Endothelial cell of umbilical vein (primary cell): Measurements from ENCODE around the gene LTBP1. TPM values are rescaled to one million over a fixed set of nuclear protein-coding genes. Genes with fewer than 3 reads are reported as not detected.

Experiments
- BruUV-seq: library from RNA; stranded (reverse); fragments of 400-500 nt; replicated peaks from 2 replicates; lab custom pipeline; 2021; lab: Mats Ljungman, UMichigan
- CTCF ChIA-PET: fragments of 300-600, 350-600 bp; sonication (Branson Sonifier 250); formaldehyde crosslinking; loops from one replicate; lab custom pipeline; 2021; ENCODE audit warnings: antibody characterized with exemption, inconsistent platforms; lab: Charles Lee
- POLR2A ChIA-PET: fragments of 300-600, 350-600 bp; sonication (Branson Sonifier 250); formaldehyde crosslinking; loops from one replicate; lab custom pipeline; 2021; ENCODE audit warnings: antibody characterized with exemption, inconsistent platforms; lab: Charles Lee
- DNase-seq: peaks from one replicate; pipeline ENCODE4 v3.0.0-alpha.2; 2011; ENCODE audit warnings: low read depth, low spot score
- FAIRE-seq: peaks from 2 replicates; lab custom pipeline; 2011; peaks lifted over from hg19 to GRCh38; lab: Jason Lieb, UNC
- H2AFZ ChIP-seq: 2 replicates; pipeline ENCODE4 v1.6.0; 2012; ENCODE audit warnings: low read depth, low read length, control low read depth, inconsistent platforms
- H3K27ac ChIP-seq: 2 replicates; pipeline ENCODE4 v1.5.1; 2011; ENCODE audit warnings: low read depth, mild to moderate bottlenecking, control low read depth, low read length, moderate library complexity; ENCODE audit not compliant: insufficient read depth
- H3K27me3 ChIP-seq, 2 experiments: 2 replicates each; pipeline versions ENCODE4 v1.6.0 to v1.6.1; 2011; ENCODE audit warnings: low read length in 2 of 2, mixed read lengths in 1 of 2; ENCODE audit not compliant: control insufficient read depth in 2 of 2, insufficient read depth in 2 of 2
- H3K36me3 ChIP-seq, 2 experiments: 2 replicates in 1 of 2; 3 replicates in 1 of 2; pipeline ENCODE4 v1.5.1; 2011; ENCODE audit warnings: low read length in 2 of 2, mild to moderate bottlenecking in 1 of 2, moderate library complexity in 1 of 2; ENCODE audit not compliant: control insufficient read depth in 2 of 2, insufficient read depth in 2 of 2; ENCODE audit errors: extremely low read depth in 1 of 2
- H3K4me1 ChIP-seq: 3 replicates; pipeline ENCODE4 v1.5.1; 2011; ENCODE audit warnings: mild to moderate bottlenecking, low read length; ENCODE audit not compliant: control insufficient read depth, insufficient read depth; ENCODE audit errors: extremely low read depth
- H3K4me2 ChIP-seq: 2 replicates; pipeline ENCODE4 v1.6.1; 2011; ENCODE audit warnings: low read length, control low read depth, mixed read lengths; ENCODE audit not compliant: insufficient read depth
- H3K4me3 ChIP-seq, 3 experiments: fragments of 200-600 bp in 1 of 3; sonication (generic), shearing (Covaris generic) in 1 of 3; replicated peaks in 1 of 3; 2 replicates each; pipeline ENCODE4 v1.5.1; 2011 to 2016; ENCODE audit warnings: control low read depth in 3 of 3, low read length in 3 of 3, mild to moderate bottlenecking in 2 of 3, inconsistent platforms in 1 of 3, low read depth in 1 of 3, moderate library complexity in 1 of 3; ENCODE audit not compliant: insufficient read depth in 1 of 3
- H3K79me2 ChIP-seq: 2 replicates; pipeline ENCODE4 v1.6.0; 2012; ENCODE audit warnings: low read length, inconsistent platforms; ENCODE audit not compliant: control insufficient read depth, insufficient read depth
- H3K9ac ChIP-seq: replicated peaks from 2 replicates; pipeline ENCODE3; 2011; ENCODE audit warnings: low read length, control low read depth; ENCODE audit not compliant: insufficient read depth; ENCODE audit errors: extremely low read depth
- H3K9me1 ChIP-seq: replicated peaks from 3 replicates; pipeline ENCODE4 v1.6.0; 2011; ENCODE audit warnings: mild to moderate bottlenecking, low read length; ENCODE audit not compliant: control insufficient read depth, insufficient read depth; ENCODE audit errors: extremely low read depth
- H3K9me3 ChIP-seq: replicated peaks from 2 replicates; pipeline ENCODE4 v1.5.1; 2012; ENCODE audit warnings: low read length, inconsistent platforms; ENCODE audit not compliant: control insufficient read depth, insufficient read depth
- H4K20me1 ChIP-seq: replicated peaks from 2 replicates; pipeline ENCODE3; 2011; ENCODE audit warnings: mild to moderate bottlenecking, low read length; ENCODE audit not compliant: control insufficient read depth, insufficient read depth; ENCODE audit errors: extremely low read depth
- CTCF ChIP-seq, 2 donors: IDR thresholded peaks; 1 replicate in 1 of 2; 2 replicates in 1 of 2; pipeline ENCODE4 v1.5.1; 2011; ENCODE audit warnings: low read length in 2 of 2, mild to moderate bottlenecking in 2 of 2, moderate library complexity in 2 of 2, control low read depth in 1 of 2, inconsistent platforms in 1 of 2, low read depth in 1 of 2; ENCODE audit not compliant: insufficient read depth in 1 of 2; ENCODE audit errors: extremely low read depth in 1 of 2
- POLR2AphosphoS5 ChIP-seq: IDR thresholded peaks from 2 replicates; pipeline ENCODE4 v1.6.1; 2012; ENCODE audit warnings: low read depth, mild to moderate bottlenecking, control low read depth, low read length, moderate library complexity; ENCODE audit not compliant: insufficient read depth
- dilution Hi-C: fragments of 300-500 bp; cut with MboI; formaldehyde crosslinking; loops from one replicate; pipeline ENCODE4 v1.15.0; 2019; ENCODE audit warnings: low sequenced_read_pairs; ENCODE audit not compliant: extremely low pct_ligation_motif_present
- intact Hi-C: fragments of 100-400 bp; cut with micrococcal nuclease; formaldehyde crosslinking; loops from one replicate; pipeline ENCODE4 v1.10.0; 2022
- polyA plus RNA-seq, 4 experiments: library from polyadenylated mRNA; depleted of rRNA in 3 of 4; stranded (reverse) in 3 of 4; unstranded in 1 of 4; fragments of >200 nt; gene quantifications; 2 replicates each; pipeline versions ENCODE4 v1.2.1 to v1.2.3, GENCODE V29; 2011 to 2012; ENCODE audit warnings: missing spikeins in 1 of 4
- total RNA-seq: library from RNA; stranded (reverse); gene quantifications from 2 replicates; pipeline ENCODE4 v1.2.3, GENCODE V29; 2021

Gene LTBP1
- total and polyA plus RNA-seq, 2 donors (not counting 3 experiments of a cell fraction or from before 2014, with no cell fraction given), result 57.4 to 68.2 TPM

GRCh38 chr2:33208400-33208799 lies 261.6 kb downstream of the LTBP1 start:
- Histone ChIP-seq H3K27me3 (no peaks in the 10 kb centered on the region), H3K4me1 (peaks cover 43% of the 10 kb centered on the region), H3K27ac (no peak overlapping the region), H3K36me3 (no peaks in the 10 kb centered on the region), H3K9me3 (no peaks in the 10 kb centered on the region), H3K9ac (no peak overlapping the region), H3K4me3 (no peak overlapping the region), H3K79me2 (no peaks in the 10 kb centered on the region), H4K20me1 (no peaks in the 10 kb centered on the region), H2AFZ (no peak overlapping the region), H3K9me1 (no peaks in the 10 kb centered on the region), H3K4me2 (no peak overlapping the region)
- BruUV-seq, result no TSS peak
- FAIRE-seq (no peak), DNase-seq (no peak)
- intact Hi-C loops, result no loop called here
- dilution Hi-C loops, result no loop called here
- no peak for TF ChIP-seq CTCF (IDR thresholded peaks at IDR 0.05; ENCODE audit: extremely low read depth in 1 of 2, insufficient read depth in 1 of 2, low read depth in 1 of 2, low read length in 2 of 2)
- ChIA-PET CTCF (no interaction called here), POLR2A (no interaction called here)

- Histone ChIP-seq H3K9me1 (no peaks in the 10 kb centered on the region), H3K4me3 (no peak overlapping the region), H4K20me1 (no peaks in the 10 kb centered on the region), H3K9me3 (no peaks in the 10 kb centered on the region), H3K27ac (peak overlapping the region; percentile 97), H3K27me3 (no peaks in the 10 kb centered on the region), H3K9ac (peak overlapping the region; percentile 36), H3K79me2 (no peaks in the 10 kb centered on the region), H3K36me3 (no peaks in the 10 kb centered on the region), H3K4me2 (peak overlapping the region; percentile 23), H3K4me1 (peaks cover 58% of the 10 kb centered on the region), H2AFZ (no peak overlapping the region)
- TF ChIP-seq CTCF (IDR thresholded peaks at IDR 0.05; ENCODE audit: extremely low read depth in 1 of 2, insufficient read depth in 1 of 2, low read depth in 1 of 2, low read length in 2 of 2) (no peak), POLR2AphosphoS5 (peak; percentile 56)
- CTCF ChIA-PET, result interaction anchor here (0.5 to 1.0 kb wide), 2 partner anchors 32 to 611 kb away, joined by 3 read pairs; no protein-coding TSS in a partner anchor
- DNase-seq, result peak; percentile 72
- no peak for FAIRE-seq
- POLR2A ChIA-PET, result no interaction called here
- intact Hi-C loops, result loop anchor here (1.0 to 5.0 kb wide), 6 partner anchors 33 to 163 kb away; no protein-coding TSS in a partner anchor
- TSS peak; percentile 44 for BruUV-seq
- dilution Hi-C loops, result no loop called here
Measured at GRCh38 chr2:33209976-33210375, 263.2 kb downstream of the LTBP1 start.
